DOHH2 (cell line): ENCODE results near the gene EBLN1.
A peak's percentile ranks its signal among the peaks of the same experiment; 100 is the strongest.

ENCODE experiments used
- H3F3A ChIP-seq: fragments of 200-600 bp; sonication (generic), shearing (Covaris generic); 2 replicates; pipeline ENCODE4 v1.6.0; 2016; ENCODE audit warnings: antibody characterized with exemption, mild to moderate bottlenecking; ENCODE audit not compliant: control insufficient read depth, insufficient read depth
- H3K27ac ChIP-seq: fragments of 200-600 bp; sonication (generic); 2 replicates; pipeline ENCODE4 v1.5.1; 2014; ENCODE audit warnings: low read depth, mild to moderate bottlenecking, low read length, moderate library complexity
- H3K27me3 ChIP-seq: fragments of 200-600 bp; sonication (generic); 2 replicates; pipeline ENCODE4 v1.6.1; 2014; ENCODE audit warnings: mild to moderate bottlenecking, low read length, mixed read lengths; ENCODE audit not compliant: control insufficient read depth
- H3K36me3 ChIP-seq: fragments of 200-600 bp; sonication (generic); 2 replicates; pipeline ENCODE4 v1.6.1; 2014; ENCODE audit warnings: mild to moderate bottlenecking, low read length, moderate library complexity, mixed read lengths; ENCODE audit not compliant: control insufficient read depth
- H3K4me1 ChIP-seq: fragments of 200-600 bp; sonication (generic); 2 replicates; pipeline ENCODE4 v1.6.1; 2014; ENCODE audit warnings: mild to moderate bottlenecking, low read length, mixed read lengths; ENCODE audit not compliant: control insufficient read depth
- H3K4me2 ChIP-seq: fragments of 200-600 bp; sonication (generic); 2 replicates; pipeline ENCODE4 v1.6.0; 2014; ENCODE audit warnings: mild to moderate bottlenecking, low read length, moderate library complexity
- H3K4me3 ChIP-seq: fragments of 200-600 bp; sonication (generic); 2 replicates; pipeline ENCODE4 v1.5.1; 2014; ENCODE audit warnings: mild to moderate bottlenecking, low read length, mixed read lengths
- H3K79me2 ChIP-seq: fragments of 200-600 bp; sonication (generic); 2 replicates; pipeline ENCODE4 v1.6.1; 2014; ENCODE audit warnings: mild to moderate bottlenecking, low read length, mixed read lengths; ENCODE audit not compliant: control insufficient read depth
- H3K9me2 ChIP-seq: fragments of 200-600 bp; sonication (generic); replicated peaks from 2 replicates; pipeline ENCODE4 v1.6.1; 2014; ENCODE audit warnings: mild to moderate bottlenecking, low read length, mixed read lengths; ENCODE audit not compliant: control insufficient read depth
- H3K9me3 ChIP-seq: fragments of 200-600 bp; sonication (generic); 2 replicates; pipeline ENCODE4 v1.6.1; 2014; ENCODE audit warnings: antibody characterized with exemption, low read length, mixed read lengths; ENCODE audit not compliant: control insufficient read depth, insufficient read depth
- H4K20me1 ChIP-seq: fragments of 200-600 bp; sonication (generic); 2 replicates; pipeline ENCODE4 v1.6.0; 2014; ENCODE audit warnings: low read depth, mild to moderate bottlenecking, antibody characterized with exemption, low read length, moderate library complexity; ENCODE audit not compliant: control insufficient read depth, insufficient read depth
- CTCF ChIP-seq: fragments of 200-600 bp; sonication (generic); IDR thresholded peaks from one replicate; pipeline ENCODE4 v1.5.1; 2014; ENCODE audit warnings: antibody characterized with exemption, mild to moderate bottlenecking, low read depth, low read length; ENCODE audit not compliant: poor library complexity, severe bottlenecking
- EZH2phosphoT487 ChIP-seq: fragments of 200-600 bp; sonication (generic); IDR thresholded peaks from 2 replicates; pipeline ENCODE4 v1.6.1; 2017; ENCODE audit warnings: borderline replicate concordance, mild to moderate bottlenecking, antibody characterized with exemption, low read length, moderate library complexity, mixed read lengths

Gene EBLN1

DNA sequence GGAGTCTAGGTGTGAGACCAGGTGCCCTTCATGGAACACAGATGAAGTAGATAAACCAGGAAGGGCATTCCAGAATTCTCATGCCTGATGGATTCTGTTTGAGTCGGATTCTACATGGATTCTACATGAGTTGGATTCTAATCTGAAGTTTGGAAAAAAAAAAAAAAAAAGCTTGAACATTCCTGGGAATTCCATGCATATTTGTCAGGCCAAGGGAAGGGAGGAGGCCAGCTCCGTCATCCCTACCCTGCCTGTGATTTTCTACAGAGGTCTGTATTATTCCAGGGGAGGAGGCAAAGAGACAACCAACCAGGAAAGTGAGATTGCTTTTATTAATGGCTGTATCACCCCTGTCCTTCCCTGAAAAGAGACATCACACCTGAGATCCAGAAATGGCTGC, 27.8 kb upstream of the EBLN1 start:
- H3K4me2 ChIP-seq: no peak overlapping the region

DNA sequence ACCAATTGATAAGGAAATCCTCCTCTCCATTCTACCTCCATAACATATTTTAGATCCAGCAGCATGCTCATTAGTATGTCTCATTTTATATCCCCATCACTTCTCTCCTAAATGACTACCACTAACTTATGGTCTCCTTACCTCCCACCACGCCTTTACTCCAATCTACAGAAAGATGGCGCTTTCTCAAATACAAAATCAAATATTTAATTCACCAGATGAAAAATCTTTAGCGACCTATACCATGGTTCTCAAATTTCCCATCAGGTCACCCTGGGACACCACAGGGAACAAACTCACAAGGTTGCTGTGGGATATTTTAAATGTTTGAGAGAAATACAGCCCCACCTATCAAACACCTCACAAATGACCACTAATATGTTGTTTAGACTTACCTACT, 27.0 kb upstream of the EBLN1 start:
- H3F3A ChIP-seq: no peaks in the 10 kb centered on the region
- H4K20me1 ChIP-seq: no peaks in the 10 kb centered on the region
- H3K27me3 ChIP-seq: peaks cover 24% of the 10 kb centered on the region
- H3K4me1 ChIP-seq: no peaks in the 10 kb centered on the region
- no peak overlapping the region for H3K27ac ChIP-seq
- H3K36me3 ChIP-seq: no peaks in the 10 kb centered on the region
- H3K4me2 ChIP-seq: no peak overlapping the region
- H3K9me3 ChIP-seq: no peaks in the 10 kb centered on the region
- no peak overlapping the region for H3K4me3 ChIP-seq
- TF ChIP-seq EZH2phosphoT487 (no peak), CTCF (peak; percentile 37)
- no peaks in the 10 kb centered on the region for H3K9me2 ChIP-seq
- no peaks in the 10 kb centered on the region for H3K79me2 ChIP-seq

More for the DNA sequence above, 27.8 kb upstream of the EBLN1 start:
- peaks cover 22% of the 10 kb centered on the region for H3K27me3 ChIP-seq
- no peak overlapping the region for H3K27ac ChIP-seq
- no peaks in the 10 kb centered on the region for H3K79me2 ChIP-seq
- H3F3A ChIP-seq: no peaks in the 10 kb centered on the region
- H3K36me3 ChIP-seq: no peaks in the 10 kb centered on the region
- H3K4me3 ChIP-seq: no peak overlapping the region
- no peak for TF ChIP-seq EZH2phosphoT487
- no peaks in the 10 kb centered on the region for H3K4me1 ChIP-seq
- no peaks in the 10 kb centered on the region for H4K20me1 ChIP-seq
- no peaks in the 10 kb centered on the region for H3K9me3 ChIP-seq
- no peaks in the 10 kb centered on the region for H3K9me2 ChIP-seq

DNA sequence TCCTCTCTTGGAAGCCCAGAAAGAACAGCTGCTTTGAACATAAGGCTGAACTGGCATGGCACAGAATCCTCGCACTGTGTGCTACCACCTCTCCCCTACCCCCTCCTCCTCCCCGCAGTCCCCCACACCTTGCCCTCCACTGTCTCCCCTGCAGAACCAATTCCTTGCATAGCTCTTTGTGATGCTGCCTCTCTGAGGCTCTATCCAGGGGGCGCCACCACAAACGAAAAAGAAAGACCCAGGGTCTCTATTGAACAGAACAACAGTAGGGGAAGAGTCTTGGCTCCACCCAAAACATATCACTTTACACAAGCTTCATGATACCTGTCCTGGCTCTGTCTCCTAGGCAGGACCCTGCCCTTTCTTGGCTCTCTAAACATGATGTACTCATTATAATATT, 26.2 kb upstream of the EBLN1 start:
- peaks cover 27% of the 10 kb centered on the region for H3K27me3 ChIP-seq
- H3K4me3 ChIP-seq: no peak overlapping the region
- no peaks in the 10 kb centered on the region for H3K79me2 ChIP-seq
- H3K36me3 ChIP-seq: no peaks in the 10 kb centered on the region
- no peak overlapping the region for H3K27ac ChIP-seq
- no peaks in the 10 kb centered on the region for H3K9me3 ChIP-seq
- H3K4me1 ChIP-seq: no peaks in the 10 kb centered on the region
- H3F3A ChIP-seq: no peaks in the 10 kb centered on the region
- no peak for TF ChIP-seq EZH2phosphoT487
- peak; percentile 36 for TF ChIP-seq CTCF
- H3K9me2 ChIP-seq: no peaks in the 10 kb centered on the region
- no peak overlapping the region for H3K4me2 ChIP-seq
- no peaks in the 10 kb centered on the region for H4K20me1 ChIP-seq

- Histone ChIP-seq H3K79me2 (no peaks in the 10 kb centered on the region), H3K4me1 (no peaks in the 10 kb centered on the region), H4K20me1 (no peaks in the 10 kb centered on the region), H3K27ac (no peak overlapping the region), H3K27me3 (peaks cover 31% of the 10 kb centered on the region), H3K4me3 (no peak overlapping the region), H3F3A (no peaks in the 10 kb centered on the region), H3K36me3 (no peaks in the 10 kb centered on the region), H3K4me2 (no peak overlapping the region), H3K9me3 (no peaks in the 10 kb centered on the region), H3K9me2 (no peaks in the 10 kb centered on the region)
- TF ChIP-seq CTCF: no peak
- no peak for TF ChIP-seq EZH2phosphoT487
Observed at GRCh38 chr10:22243321-22243720, 25.5 kb upstream of the EBLN1 start.
